ENCODE data around the gene RALGPS2.

- no peak for TF ChIP-seq GATA2 (IDR thresholded peaks at IDR 0.05; ENCODE audit: low read depth, low read length)
- TF ChIP-seq GATA3 (IDR thresholded peaks at IDR 0.05; ENCODE audit: low read depth, low read length) = no peak
Observed at GRCh38 chr1:178869119-178869697, 144.2 kb downstream of the RALGPS2 start.

All from SH-SY5Y (cell line).